ENCODE measurements around the gene MAP6. TPM values are rescaled to one million over a fixed set of nuclear protein-coding genes. Genes with fewer than 3 reads are reported as not detected.

The MAP6 gene
- total and polyA plus RNA-seq, 10 of the 15 experiments (the other 5 are each of a cell fraction or from before 2014, with no cell fraction given) = 0.06 to 0.19 (median 0.11) TPM; not detected in 5

- TF ChIP-seq ZNF592 (IDR thresholded peaks at IDR 0.05) = no peak
- TF ChIP-seq FOXM1 (IDR thresholded peaks at IDR 0.05; ENCODE audit: low read depth, low read length) = no peak
- TF ChIP-seq, protein P1, sequence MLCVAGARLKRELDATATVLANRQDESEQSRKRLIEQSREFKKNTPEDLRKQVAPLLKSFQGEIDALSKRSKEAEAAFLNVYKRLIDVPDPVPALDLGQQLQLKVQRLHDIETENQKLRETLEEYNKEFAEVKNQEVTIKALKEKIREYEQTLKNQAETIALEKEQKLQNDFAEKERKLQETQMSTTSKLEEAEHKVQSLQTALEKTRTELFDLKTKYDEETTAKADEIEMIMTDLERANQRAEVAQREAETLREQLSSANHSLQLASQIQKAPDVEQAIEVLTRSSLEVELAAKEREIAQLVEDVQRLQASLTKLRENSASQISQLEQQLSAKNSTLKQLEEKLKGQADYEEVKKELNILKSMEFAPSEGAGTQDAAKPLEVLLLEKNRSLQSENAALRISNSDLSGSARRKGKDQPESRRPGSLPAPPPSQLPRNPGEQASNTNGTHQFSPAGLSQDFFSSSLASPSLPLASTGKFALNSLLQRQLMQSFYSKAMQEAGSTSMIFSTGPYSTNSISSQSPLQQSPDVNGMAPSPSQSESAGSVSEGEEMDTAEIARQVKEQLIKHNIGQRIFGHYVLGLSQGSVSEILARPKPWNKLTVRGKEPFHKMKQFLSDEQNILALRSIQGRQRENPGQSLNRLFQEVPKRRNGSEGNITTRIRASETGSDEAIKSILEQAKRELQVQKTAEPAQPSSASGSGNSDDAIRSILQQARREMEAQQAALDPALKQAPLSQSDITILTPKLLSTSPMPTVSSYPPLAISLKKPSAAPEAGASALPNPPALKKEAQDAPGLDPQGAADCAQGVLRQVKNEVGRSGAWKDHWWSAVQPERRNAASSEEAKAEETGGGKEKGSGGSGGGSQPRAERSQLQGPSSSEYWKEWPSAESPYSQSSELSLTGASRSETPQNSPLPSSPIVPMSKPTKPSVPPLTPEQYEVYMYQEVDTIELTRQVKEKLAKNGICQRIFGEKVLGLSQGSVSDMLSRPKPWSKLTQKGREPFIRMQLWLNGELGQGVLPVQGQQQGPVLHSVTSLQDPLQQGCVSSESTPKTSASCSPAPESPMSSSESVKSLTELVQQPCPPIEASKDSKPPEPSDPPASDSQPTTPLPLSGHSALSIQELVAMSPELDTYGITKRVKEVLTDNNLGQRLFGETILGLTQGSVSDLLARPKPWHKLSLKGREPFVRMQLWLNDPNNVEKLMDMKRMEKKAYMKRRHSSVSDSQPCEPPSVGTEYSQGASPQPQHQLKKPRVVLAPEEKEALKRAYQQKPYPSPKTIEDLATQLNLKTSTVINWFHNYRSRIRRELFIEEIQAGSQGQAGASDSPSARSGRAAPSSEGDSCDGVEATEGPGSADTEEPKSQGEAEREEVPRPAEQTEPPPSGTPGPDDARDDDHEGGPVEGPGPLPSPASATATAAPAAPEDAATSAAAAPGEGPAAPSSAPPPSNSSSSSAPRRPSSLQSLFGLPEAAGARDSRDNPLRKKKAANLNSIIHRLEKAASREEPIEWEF (IDR thresholded peaks at IDR 0.05; ENCODE audit: insufficient replicate concordance, low read depth, low read length) = no peak
- no peak for TF ChIP-seq TCF7 (IDR thresholded peaks at IDR 0.05; ENCODE audit: borderline replicate concordance)
- TF ChIP-seq, protein P2, sequence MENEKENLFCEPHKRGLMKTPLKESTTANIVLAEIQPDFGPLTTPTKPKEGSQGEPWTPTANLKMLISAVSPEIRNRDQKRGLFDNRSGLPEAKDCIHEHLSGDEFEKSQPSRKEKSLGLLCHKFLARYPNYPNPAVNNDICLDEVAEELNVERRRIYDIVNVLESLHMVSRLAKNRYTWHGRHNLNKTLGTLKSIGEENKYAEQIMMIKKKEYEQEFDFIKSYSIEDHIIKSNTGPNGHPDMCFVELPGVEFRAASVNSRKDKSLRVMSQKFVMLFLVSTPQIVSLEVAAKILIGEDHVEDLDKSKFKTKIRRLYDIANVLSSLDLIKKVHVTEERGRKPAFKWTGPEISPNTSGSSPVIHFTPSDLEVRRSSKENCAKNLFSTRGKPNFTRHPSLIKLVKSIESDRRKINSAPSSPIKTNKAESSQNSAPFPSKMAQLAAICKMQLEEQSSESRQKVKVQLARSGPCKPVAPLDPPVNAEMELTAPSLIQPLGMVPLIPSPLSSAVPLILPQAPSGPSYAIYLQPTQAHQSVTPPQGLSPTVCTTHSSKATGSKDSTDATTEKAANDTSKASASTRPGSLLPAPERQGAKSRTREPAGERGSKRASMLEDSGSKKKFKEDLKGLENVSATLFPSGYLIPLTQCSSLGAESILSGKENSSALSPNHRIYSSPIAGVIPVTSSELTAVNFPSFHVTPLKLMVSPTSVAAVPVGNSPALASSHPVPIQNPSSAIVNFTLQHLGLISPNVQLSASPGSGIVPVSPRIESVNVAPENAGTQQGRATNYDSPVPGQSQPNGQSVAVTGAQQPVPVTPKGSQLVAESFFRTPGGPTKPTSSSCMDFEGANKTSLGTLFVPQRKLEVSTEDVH (IDR thresholded peaks at IDR 0.05; ENCODE audit: low read depth, partially characterized antibody) = no peak
These were observed 108.2 kb downstream of the MAP6 start (continued) for GRCh38 chr11:75560644-75561043.

Data from GM12878 (cell line).